ENCODE measurements around the gene MYO7B. TPM values are rescaled to one million over a fixed set of nuclear protein-coding genes. Genes with fewer than 3 reads are reported as not detected.

The MYO7B gene
- total RNA-seq, 4 donors from 2014 or later, result 0.21 to 0.48 (median 0.28) TPM

DNA sequence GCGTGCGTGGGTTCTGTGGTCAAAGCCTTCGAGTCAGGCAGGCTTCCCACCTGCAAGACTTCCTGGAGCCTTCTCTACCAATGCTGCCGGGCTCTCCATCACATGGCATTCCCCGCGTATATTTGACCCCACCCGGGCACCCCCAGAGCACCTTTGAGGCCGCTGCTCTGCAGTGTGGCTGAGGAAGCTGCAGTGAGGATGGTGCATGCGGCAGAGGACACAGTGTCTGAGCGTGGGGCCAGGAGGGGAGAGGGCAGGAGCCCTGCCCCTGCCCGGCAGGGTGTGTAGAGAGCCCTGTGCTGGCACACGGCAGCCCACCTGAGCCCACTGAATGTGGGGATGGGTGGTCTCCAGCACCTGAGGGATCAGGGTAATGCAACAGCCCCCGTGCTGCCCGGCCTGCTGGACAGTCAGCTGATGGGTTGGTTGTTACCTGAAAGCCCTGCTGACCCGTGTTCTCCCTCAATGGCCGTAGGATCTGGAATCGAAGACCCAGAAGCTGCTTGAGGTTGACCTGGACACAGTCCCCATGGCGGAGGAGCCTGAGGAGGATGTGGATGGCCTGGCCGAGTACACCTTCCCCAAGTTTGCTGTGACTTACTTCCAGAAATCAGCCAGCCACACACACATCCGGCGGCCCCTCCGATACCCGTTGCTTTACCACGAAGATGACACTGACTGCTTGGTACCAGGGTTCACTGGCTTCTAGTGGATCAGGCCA lies 73.7 kb downstream of the MYO7B start:
- Histone ChIP-seq H3K4me3 (no peak overlapping the region), H3K27ac (no peak overlapping the region), H3K9me3 (no peaks in the 10 kb centered on the region), H3K27me3 (no peaks in the 10 kb centered on the region), H3K4me1 (no peaks in the 10 kb centered on the region), H3K36me3 (no peaks in the 10 kb centered on the region)
- no peak for DNase-seq
- intact Hi-C loops (cut with DNase I; ENCODE audit: low total_unique reads), result no loop called here
- TF ChIP-seq, protein P1, sequence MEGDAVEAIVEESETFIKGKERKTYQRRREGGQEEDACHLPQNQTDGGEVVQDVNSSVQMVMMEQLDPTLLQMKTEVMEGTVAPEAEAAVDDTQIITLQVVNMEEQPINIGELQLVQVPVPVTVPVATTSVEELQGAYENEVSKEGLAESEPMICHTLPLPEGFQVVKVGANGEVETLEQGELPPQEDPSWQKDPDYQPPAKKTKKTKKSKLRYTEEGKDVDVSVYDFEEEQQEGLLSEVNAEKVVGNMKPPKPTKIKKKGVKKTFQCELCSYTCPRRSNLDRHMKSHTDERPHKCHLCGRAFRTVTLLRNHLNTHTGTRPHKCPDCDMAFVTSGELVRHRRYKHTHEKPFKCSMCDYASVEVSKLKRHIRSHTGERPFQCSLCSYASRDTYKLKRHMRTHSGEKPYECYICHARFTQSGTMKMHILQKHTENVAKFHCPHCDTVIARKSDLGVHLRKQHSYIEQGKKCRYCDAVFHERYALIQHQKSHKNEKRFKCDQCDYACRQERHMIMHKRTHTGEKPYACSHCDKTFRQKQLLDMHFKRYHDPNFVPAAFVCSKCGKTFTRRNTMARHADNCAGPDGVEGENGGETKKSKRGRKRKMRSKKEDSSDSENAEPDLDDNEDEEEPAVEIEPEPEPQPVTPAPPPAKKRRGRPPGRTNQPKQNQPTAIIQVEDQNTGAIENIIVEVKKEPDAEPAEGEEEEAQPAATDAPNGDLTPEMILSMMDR (IDR thresholded peaks at IDR 0.05), result no peak
- TF ChIP-seq POLR2A (IDR thresholded peaks at IDR 0.05), result no peak

DNA sequence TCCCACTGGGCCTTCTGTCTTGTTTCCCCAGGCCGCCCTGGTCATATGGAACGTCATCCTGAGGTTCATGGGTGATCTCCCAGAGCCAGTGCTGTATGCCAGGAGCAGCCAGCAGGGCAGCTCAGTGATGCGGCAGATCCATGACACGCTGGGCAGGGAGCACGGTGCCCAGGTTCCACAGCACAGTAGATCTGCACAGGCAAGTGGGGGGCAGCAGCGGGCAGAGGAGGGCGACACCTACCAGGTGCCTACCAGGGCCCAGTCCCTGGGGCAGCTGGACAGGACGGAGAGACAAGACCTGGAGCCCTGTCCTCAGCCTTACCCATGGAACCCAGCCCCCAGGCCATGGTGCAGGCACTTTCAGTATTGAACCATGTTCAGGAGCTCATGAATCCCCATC lies 74.3 kb downstream of the MYO7B start:
- H3K4me1 ChIP-seq, result no peaks in the 10 kb centered on the region
- H3K36me3 ChIP-seq, result no peaks in the 10 kb centered on the region
- H3K27ac ChIP-seq, result no peak overlapping the region
- H3K4me3 ChIP-seq, result no peak overlapping the region
- H3K9me3 ChIP-seq, result no peaks in the 10 kb centered on the region
- no peak for DNase-seq
- intact Hi-C loops (cut with DNase I; ENCODE audit: low total_unique reads), result no loop called here
- no peaks in the 10 kb centered on the region for H3K27me3 ChIP-seq
- TF ChIP-seq, protein P1 (IDR thresholded peaks at IDR 0.05), result no peak
- no peak for TF ChIP-seq POLR2A (IDR thresholded peaks at IDR 0.05)

DNA sequence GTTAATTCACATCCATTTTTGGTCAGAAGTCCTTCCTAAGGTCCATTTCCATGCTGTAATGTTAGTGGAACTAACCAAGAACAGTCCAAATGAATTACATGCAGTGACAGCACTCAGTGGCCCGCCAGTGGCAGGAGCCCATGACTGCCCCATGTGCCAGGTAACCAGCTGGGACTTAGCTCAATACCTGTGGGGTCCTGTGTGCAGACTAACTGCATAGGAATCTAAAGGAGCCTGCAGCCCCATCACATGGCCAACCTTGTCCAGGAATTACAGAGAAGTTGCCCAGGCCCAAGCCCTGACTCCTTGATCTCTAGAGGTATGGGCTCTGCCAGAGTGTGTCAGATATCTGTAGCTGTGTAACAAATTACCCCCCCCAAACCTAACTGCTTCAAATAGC lies 75.1 kb downstream of the MYO7B start:
- Histone ChIP-seq H3K27me3 (no peaks in the 10 kb centered on the region), H3K4me3 (no peak overlapping the region), H3K36me3 (no peaks in the 10 kb centered on the region), H3K4me1 (no peaks in the 10 kb centered on the region), H3K9me3 (no peaks in the 10 kb centered on the region), H3K27ac (no peak overlapping the region)
- intact Hi-C loops (cut with DNase I; ENCODE audit: low total_unique reads), result no loop called here
- DNase-seq, result peak in 1 of 2 donors; percentile 5
- TF ChIP-seq, protein P1 (IDR thresholded peaks at IDR 0.05), result no peak
- TF ChIP-seq POLR2A (IDR thresholded peaks at IDR 0.05), result no peak

DNA sequence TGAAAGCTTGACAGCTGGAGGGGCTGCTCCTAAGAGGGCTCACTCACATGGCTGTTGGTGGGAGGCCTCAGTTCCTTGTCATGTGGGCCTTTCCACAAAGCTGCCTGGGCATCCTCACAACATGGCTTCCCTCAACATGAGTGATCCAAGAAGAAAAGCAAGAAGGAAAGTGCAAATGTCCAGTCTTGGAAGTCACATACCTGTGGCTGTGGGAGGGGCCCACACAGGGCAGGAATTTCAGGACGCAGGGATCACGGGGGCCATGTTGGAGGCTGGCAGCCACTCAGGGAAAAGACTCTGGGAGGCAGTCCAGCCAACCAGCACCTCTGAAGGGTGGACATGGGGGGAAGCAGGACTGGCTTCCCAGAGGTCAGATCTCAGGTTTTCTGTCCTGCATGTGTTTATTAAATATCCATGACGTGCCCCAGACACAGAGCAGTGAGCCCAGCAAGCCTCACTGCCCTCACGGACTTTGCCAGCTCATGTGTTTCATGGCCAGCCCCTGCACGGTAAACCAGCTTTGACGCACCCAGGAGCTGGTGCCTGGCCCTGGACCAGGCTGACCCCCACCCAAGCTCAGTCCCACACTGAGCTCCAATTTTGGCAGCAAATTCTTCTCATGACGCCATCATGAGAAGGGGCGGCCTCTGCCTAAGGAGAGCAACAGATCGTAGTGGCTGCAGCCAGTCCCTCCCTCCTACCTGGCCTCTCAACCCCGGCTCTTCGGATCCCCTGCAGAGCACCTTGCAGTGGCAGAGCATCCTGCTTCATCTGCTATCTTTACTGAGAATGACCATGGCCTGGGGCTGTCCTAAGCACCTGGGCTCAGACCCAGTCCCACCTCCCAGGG lies 75.8 kb downstream of the MYO7B start:
- no peaks in the 10 kb centered on the region for H3K9me3 ChIP-seq
- no peaks in the 10 kb centered on the region for H3K27me3 ChIP-seq
- DNase-seq, result peak in 1 of 2 donors; percentile 7
- no peaks in the 10 kb centered on the region for H3K36me3 ChIP-seq
- TF ChIP-seq, protein P1 (IDR thresholded peaks at IDR 0.05), result no peak
- TF ChIP-seq POLR2A (IDR thresholded peaks at IDR 0.05), result no peak
- intact Hi-C loops (cut with DNase I; ENCODE audit: low total_unique reads), result no loop called here
- no peak overlapping the region for H3K27ac ChIP-seq
- no peaks in the 10 kb centered on the region for H3K4me1 ChIP-seq
- no peak overlapping the region for H3K4me3 ChIP-seq

Measured in uterus (tissue), 4 donors.